Loucy (cell line): ENCODE measurements around the gene KANSL1L.

Source experiments
- H2AFZ ChIP-seq: fragments of 200-600 bp; sonication (generic); 2 replicates; pipeline ENCODE4 v1.6.0; 2016; ENCODE audit warnings: antibody characterized with exemption, mild to moderate bottlenecking, low read length, moderate library complexity
- H3F3A ChIP-seq: fragments of 200-600 bp; 2 replicates; pipeline ENCODE4 v1.6.0; 2016; ENCODE audit warnings: antibody characterized with exemption, low read depth, mild to moderate bottlenecking
- H3K27me3 ChIP-seq: fragments of 200-600 bp; sonication (generic); 2 replicates; pipeline ENCODE4 v1.6.1; 2014; ENCODE audit warnings: low read length, mild to moderate bottlenecking; ENCODE audit not compliant: insufficient read depth, poor library complexity, severe bottlenecking
- H3K36me3 ChIP-seq: fragments of 200-600 bp; sonication (generic); 2 replicates; pipeline ENCODE4 v1.6.1; 2016; ENCODE audit warnings: low read length; ENCODE audit not compliant: insufficient read depth
- H3K4me1 ChIP-seq: fragments of 200-600 bp; sonication (generic); 2 replicates; pipeline ENCODE4 v1.5.1; 2014; ENCODE audit warnings: low read length, mild to moderate bottlenecking; ENCODE audit not compliant: insufficient read depth, poor library complexity, severe bottlenecking
- H3K4me2 ChIP-seq: fragments of 200-600 bp; sonication (generic); 2 replicates; pipeline ENCODE4 v1.6.0; 2014; ENCODE audit warnings: antibody characterized with exemption, low read length, low read depth, mild to moderate bottlenecking; ENCODE audit not compliant: poor library complexity, severe bottlenecking
- H3K4me3 ChIP-seq: fragments of 200-600 bp; sonication (generic); 2 replicates; pipeline ENCODE4 v1.5.1; 2014; ENCODE audit warnings: low read length, mild to moderate bottlenecking, mixed read lengths; ENCODE audit not compliant: poor library complexity, severe bottlenecking
- H3K79me2 ChIP-seq: fragments of 200-600 bp; sonication (generic); 2 replicates; pipeline ENCODE4 v1.6.1; 2014; ENCODE audit warnings: low read length; ENCODE audit not compliant: insufficient read depth
- H3K9ac ChIP-seq: fragments of 200-600 bp; sonication (generic); 2 replicates; pipeline ENCODE4 v1.6.0; 2014; ENCODE audit warnings: mild to moderate bottlenecking, low read depth, low read length, moderate library complexity; ENCODE audit not compliant: poor library complexity, severe bottlenecking
- H3K9me2 ChIP-seq: fragments of 200-600 bp; sonication (generic); replicated peaks from 2 replicates; pipeline ENCODE4 v1.6.1; 2016; ENCODE audit warnings: low read depth, low read length, mixed read lengths
- H3K9me3 ChIP-seq: fragments of 200-600 bp; sonication (generic); 2 replicates; pipeline ENCODE4 v1.6.1; 2014; ENCODE audit warnings: mild to moderate bottlenecking, antibody characterized with exemption, low read length, low read depth; ENCODE audit not compliant: insufficient read depth
- H4K20me1 ChIP-seq: fragments of 200-600 bp; sonication (generic); 2 replicates; pipeline ENCODE4 v1.6.0; 2014; ENCODE audit warnings: antibody characterized with exemption, low read length, mild to moderate bottlenecking; ENCODE audit not compliant: insufficient read depth, poor library complexity, severe bottlenecking
- EZH2phosphoT487 ChIP-seq: fragments of 200-600 bp; IDR thresholded peaks from 2 replicates; pipeline ENCODE4 v1.6.1; 2018; ENCODE audit warnings: antibody characterized with exemption, mild to moderate bottlenecking, moderate library complexity, borderline replicate concordance
- TF ChIP-seq, protein P1 (sequence below): fragments of 200-600 bp; sonication (generic); conservative IDR thresholded peaks from 2 replicates; pipeline ENCODE4 v1.5.1; 2014; ENCODE audit warnings: mild to moderate bottlenecking, antibody characterized with exemption, low read length

The KANSL1L gene

DNA sequence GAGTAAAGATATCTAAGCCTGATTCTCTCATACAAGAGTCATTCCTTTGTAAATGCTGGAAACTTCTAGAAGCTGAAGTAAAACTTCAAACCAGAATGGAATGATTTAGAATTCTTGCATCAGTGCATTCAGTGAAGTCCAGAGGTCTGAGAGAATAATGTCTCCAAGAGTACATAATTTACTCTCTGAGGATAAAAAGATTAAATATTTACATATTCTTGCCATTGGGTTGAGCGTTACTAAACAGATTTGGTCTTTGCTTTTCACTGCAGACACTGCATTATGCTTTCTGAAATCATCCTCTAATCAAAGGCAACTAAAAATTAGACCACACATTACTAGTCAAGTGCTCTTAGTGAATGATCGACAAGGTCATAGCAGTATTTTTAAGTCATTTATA, 26.5 kb upstream of the KANSL1L start:
- H3K9me3 ChIP-seq = no peaks in the 10 kb centered on the region
- no peaks in the 10 kb centered on the region; the same call in 1 of the 2 replicates for H3F3A ChIP-seq
- H3K79me2 ChIP-seq = no peaks in the 10 kb centered on the region
- no peaks in the 10 kb centered on the region for H3K36me3 ChIP-seq
- H3K27me3 ChIP-seq = no peaks in the 10 kb centered on the region
- H3K9ac ChIP-seq = no peak overlapping the region
- H3K4me1 ChIP-seq = peaks cover 8% of the 10 kb centered on the region
- no peak for TF ChIP-seq EZH2phosphoT487
- TF ChIP-seq, protein P1, sequence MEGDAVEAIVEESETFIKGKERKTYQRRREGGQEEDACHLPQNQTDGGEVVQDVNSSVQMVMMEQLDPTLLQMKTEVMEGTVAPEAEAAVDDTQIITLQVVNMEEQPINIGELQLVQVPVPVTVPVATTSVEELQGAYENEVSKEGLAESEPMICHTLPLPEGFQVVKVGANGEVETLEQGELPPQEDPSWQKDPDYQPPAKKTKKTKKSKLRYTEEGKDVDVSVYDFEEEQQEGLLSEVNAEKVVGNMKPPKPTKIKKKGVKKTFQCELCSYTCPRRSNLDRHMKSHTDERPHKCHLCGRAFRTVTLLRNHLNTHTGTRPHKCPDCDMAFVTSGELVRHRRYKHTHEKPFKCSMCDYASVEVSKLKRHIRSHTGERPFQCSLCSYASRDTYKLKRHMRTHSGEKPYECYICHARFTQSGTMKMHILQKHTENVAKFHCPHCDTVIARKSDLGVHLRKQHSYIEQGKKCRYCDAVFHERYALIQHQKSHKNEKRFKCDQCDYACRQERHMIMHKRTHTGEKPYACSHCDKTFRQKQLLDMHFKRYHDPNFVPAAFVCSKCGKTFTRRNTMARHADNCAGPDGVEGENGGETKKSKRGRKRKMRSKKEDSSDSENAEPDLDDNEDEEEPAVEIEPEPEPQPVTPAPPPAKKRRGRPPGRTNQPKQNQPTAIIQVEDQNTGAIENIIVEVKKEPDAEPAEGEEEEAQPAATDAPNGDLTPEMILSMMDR = no peak
- no peak overlapping the region for H3K4me3 ChIP-seq
- no peak overlapping the region for H3K4me2 ChIP-seq
- no peaks in the 10 kb centered on the region for H3K9me2 ChIP-seq
- H4K20me1 ChIP-seq = no peaks in the 10 kb centered on the region
- H2AFZ ChIP-seq = no peak overlapping the region

DNA sequence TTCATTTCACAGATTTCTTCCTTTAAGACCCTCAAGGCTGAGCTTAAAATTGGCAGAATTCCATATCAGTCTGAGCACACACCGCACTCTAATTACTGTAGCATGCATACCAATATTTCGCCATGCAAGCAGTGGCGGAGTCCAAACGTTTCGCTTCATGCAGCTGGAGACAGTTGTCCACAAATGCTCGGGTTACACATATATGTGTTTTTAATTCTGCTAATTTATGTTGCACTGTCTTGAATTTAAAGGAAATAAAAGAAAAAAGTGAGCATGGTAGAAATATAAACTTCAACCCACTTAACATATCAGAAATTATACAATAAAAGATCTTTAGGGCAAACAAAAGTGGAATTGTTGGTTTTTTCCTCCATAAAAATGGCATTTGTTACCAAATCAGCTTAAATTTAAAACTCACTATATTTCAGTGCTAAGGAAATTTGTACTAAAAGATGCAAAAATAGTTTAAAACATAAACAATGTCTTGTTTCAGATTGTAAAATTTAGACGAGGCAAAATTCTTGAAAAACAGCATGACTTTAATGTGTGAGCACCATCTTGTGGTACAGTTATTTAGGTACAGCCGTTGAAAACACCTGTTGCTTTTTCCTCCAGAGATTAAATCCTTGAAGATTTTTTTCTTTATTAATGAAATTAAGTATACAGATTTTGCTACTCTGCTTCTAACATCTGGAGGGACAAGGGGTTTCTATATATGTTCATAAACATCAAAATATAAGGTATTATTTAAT, 24.1 kb upstream of the KANSL1L start:
- H3K36me3 ChIP-seq = no peaks in the 10 kb centered on the region
- H3K9me2 ChIP-seq = no peaks in the 10 kb centered on the region
- TF ChIP-seq EZH2phosphoT487 = no peak
- TF ChIP-seq, protein P1 = peak; percentile 81
- peak overlapping the region; percentile 37 for H3K4me3 ChIP-seq
- no peaks in the 10 kb centered on the region for H3K27me3 ChIP-seq
- H3K79me2 ChIP-seq = no peaks in the 10 kb centered on the region
- H3F3A ChIP-seq = no peaks in the 10 kb centered on the region; the same call in 1 of the 2 replicates
- H3K4me2 ChIP-seq = peak overlapping the region; percentile 56
- no peak overlapping the region for H3K9ac ChIP-seq
- H3K9me3 ChIP-seq = no peaks in the 10 kb centered on the region
- peak overlapping the region; percentile 72; the same call in 1 of the 2 replicates for H2AFZ ChIP-seq
- peaks cover 8% of the 10 kb centered on the region for H3K4me1 ChIP-seq
- H4K20me1 ChIP-seq = no peaks in the 10 kb centered on the region

DNA sequence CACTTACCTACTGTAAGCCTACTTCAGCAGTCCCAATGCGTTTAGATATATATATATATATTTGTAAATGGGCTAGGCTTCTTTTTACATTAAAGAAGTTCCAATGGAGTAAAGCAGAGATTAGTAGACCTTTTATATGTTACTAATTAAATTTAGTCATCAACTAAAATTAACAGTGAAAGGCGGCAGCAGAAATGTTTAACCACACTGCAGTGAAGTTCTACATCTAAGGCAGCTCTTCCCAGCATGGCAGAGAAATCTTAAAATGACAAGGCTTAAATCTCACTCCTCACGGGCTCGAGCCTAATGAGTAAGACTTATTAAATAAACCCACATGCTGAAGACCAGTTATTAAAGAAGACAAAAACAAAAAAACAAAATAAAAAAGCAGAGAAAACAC, 19.1 kb upstream of the KANSL1L start:
- Histone ChIP-seq H3K4me1 (peaks cover 18% of the 10 kb centered on the region), H3F3A (no peaks in the 10 kb centered on the region; the same call in 1 of the 2 replicates), H3K4me3 (no peak overlapping the region), H3K9ac (no peak overlapping the region), H3K9me2 (no peaks in the 10 kb centered on the region), H3K79me2 (no peaks in the 10 kb centered on the region), H3K9me3 (no peaks in the 10 kb centered on the region), H3K36me3 (no peaks in the 10 kb centered on the region), H2AFZ (no peak overlapping the region), H4K20me1 (no peaks in the 10 kb centered on the region), H3K4me2 (no peak overlapping the region), H3K27me3 (no peaks in the 10 kb centered on the region)
- TF ChIP-seq, protein P1 = no peak
- no peak for TF ChIP-seq EZH2phosphoT487
